GM21360 (cell line): ENCODE results near the gene TMEM126A.
"Not testable (repeated sequence)": the region's sequence is repeated elsewhere in the genome, so short reads cannot be mapped to it uniquely, and the experiment has no call there.

ENCODE experiments used
- ATAC-seq: cut with Tn5 transposase; IDR thresholded peaks from one replicate; pipeline ENCODE4 v1.9.1; 2021; ENCODE audit warnings: mild to moderate bottlenecking, moderate library complexity; ENCODE audit not compliant: unreplicated experiment

The TMEM126A gene

DNA sequence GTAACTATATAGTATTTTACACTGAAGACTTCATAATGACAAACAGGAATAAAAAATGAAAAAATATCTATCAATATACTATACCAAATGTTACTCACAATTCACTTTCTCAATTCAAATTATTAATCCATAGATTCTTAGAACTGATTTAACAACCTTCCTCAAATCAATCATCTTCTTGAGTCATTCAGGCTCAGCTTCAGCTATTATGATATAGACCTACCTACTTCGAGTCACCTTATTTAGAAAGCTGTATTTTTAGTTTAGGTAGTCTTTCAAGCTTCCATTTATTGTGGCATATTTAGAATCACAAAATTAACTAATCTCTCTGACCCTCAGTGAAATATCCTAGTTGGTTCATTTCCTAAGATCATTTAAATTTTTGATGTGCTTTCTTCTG lies 9.0 kb downstream of the TMEM126A start:
- ATAC-seq = no peak

DNA sequence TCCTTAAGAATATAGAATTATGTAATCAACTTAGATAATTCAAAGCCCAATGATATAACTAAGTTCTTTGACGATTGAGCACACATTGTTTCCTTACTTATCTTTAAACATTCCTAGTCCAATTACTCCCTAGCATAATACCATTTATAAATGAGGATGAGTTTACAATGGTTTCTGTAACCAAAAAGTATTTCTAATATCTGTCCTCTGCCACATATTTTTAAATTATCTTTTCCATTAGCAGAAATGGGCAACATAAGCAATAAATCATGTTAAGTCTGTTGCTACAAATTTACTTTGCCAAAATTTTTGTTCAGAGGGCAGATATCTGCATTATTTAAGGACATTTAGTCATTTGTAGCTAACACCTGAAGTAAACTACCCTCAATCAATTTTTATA lies 10.4 kb downstream of the TMEM126A start:
- ATAC-seq = no peak

DNA sequence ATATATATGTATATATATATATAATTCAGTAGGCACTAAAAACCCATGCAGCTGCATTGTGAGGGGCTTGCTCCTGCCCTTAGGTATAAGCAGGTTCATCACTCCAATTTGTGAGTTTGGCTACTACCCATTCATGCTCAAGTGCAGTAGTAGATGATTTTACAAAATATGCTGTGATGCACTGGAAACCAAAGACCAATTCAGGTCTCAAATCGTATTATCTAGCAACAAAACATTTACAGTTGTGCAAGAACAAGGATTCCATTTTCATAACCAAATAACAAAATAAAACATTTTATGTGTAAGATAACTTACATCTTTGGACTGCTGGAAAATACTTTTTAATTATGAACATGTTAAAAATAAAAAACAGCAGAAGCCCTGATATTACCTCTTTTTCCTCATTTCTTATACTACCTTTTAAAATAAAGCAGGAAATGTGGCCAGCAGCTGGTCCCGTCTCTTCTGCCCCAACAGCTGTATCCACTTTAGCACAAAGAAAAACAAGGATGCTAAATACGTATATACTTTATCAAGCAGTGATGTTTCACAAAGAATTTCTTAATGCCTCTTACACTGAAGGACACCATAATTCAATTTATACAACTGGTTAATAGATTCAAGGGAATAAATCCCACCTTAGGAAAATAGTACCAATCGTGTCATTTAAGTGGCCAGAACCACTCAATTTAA lies 14.4 kb downstream of the TMEM126A start:
- ATAC-seq = no peak

DNA sequence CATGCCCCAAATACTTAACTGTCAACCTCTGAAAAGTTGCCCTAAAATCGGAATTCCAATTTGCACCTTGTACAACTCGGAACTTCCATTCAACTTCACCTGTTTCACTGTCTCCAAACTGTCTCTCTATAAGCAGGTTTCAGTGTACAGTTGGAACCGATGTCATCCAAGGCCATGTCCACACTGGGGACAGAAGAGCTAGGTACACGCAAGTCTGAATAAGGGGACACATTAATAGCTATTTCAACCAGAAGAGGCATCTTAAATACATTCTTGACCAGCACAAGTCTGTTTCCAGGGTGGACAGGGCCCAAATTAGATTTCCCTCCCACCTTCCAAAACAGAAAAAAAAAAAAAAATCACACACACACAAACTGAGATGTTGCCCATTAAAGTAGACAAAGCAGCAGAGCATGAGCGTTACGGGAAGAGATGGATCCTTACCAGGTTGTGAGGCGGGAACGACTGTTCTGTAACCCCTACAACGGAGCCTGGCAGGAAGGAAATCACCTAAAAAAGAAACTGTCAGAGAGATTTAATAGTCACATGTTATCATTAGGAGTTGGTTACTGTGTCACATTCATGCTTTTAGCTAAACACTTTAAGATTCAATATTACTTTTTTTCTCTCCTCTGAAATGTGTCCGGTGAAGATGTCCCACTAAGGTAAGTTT lies 15.4 kb downstream of the TMEM126A start:
- no peak for ATAC-seq

DNA sequence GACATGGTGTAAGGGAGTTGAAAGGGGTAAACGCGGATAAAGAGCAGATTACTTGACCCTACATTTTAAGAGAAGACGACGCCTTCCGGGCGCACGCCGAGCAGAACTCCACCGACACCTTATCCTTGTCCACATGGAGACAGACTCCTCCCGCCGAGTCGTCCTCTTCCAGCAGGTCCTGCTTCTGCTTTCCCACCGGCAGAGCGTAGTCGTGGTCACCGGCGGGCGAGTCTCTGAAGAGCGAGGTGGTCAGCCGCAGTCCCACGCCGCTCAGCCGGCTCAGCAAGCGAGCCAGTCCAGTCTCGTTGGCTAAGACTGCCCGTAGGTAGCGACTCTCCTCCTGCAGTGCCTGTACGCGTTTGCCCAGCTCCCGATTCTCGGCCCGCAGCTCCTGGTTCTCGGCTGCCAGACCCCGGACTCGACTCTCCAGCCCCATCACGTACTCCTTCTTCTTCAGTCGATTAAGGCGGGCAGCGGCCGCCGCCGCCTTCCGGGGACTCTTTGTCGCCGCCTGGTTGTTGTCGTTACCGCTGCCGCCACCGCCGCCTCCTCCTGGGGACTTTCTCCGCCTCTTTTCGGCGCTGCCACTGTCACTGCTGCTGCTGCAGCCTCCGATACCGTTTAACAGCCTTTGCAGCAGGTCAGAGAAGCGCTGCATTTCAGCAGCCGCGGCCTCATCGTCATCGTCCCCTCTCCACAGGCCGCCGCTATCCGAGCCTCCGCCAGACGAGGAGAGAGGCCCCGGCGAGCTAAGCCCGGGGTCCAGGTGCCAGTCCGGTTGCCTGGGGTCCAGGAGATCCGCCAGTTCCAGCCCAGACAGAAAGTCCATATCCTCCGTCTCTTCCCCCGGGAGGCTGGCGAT lies 16.2 kb downstream of the TMEM126A start:
- ATAC-seq = peak; percentile 69

DNA sequence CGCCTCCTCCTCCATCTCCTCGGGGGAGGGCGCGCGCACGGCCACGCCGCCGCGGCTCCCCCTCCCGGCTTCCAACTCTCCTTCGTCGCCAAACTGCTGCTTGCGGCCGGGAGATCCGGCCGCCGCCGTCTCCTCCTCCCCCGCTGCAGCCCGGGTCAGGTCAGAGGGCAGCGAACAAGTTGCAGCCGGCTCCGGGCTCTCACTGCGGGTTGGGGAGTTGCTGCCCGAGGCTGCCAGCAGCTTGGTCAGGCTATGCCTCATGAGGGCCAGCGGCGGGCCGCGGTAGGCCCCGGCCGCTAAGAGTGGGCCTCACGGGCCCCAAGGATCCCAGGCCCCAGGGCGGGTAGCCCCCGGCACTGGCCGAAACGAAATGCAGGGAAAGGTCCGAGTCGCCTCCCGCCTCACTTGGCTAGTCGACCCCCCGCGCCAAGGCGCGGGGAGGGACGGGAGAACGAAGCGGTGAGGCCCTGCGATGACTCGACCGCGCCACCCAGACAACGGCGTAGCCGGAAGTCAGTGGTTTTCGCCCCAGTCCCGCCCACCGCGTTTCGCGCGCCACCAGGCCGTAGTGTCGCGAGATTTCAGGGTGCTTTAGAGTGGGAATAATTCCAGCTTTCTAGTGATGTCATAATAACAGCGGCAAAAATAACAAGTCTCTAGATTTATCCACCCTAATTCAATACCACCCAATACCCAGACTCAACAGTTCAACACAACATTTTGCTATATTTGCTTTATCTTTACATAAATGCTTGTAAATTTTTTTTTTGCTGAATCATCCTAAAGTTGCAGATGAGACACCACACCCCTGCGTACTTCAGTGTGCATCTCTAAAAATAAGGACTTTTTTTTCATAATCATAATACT lies 17.1 kb downstream of the TMEM126A start, which contains the start of gene CREBZF:
TSS of gene CREBZF (minus strand) at position 515 of the 867 bp plus-strand sequence. CDS start at position 261, 254 bp downstream.
- peak; percentile 92 for ATAC-seq

DNA sequence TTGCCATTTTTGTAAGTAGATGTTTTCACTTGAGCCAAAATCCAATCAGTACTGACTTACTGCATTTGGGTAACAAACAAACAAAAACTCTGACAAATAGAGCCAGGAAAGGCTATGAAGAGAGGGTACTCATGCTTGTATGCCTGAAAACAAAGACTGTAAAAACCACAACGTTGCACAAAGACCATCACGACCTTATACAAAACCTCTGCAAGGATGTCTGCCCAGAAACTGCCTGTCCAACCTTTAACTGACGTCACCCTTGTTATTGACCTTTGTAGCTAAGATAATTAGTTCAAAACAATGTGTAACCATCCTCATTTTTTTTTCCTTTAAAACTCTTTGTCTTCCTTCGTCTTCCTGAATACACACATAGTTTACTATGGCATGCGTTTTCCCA lies 18.0 kb downstream of the TMEM126A start:
- no peak for ATAC-seq

DNA sequence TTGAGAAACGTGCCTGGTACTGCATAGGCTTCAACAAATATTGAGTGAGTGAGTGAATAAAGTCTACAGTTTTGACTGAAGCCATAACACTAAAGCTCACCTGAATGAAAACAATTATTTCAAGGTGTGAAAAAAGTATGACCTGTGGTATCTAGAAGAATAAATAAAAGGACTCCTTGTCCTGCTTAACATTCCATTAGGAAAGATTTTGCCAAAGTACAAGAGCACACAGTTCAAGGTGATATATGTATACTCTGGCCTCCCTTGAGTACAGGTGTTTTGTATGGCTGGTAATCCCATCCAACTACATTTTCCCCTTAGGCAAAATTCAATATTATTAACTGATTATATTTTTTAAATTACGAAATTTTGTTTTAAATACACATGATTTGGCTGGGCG lies 18.9 kb downstream of the TMEM126A start:
- ATAC-seq = no peak

DNA sequence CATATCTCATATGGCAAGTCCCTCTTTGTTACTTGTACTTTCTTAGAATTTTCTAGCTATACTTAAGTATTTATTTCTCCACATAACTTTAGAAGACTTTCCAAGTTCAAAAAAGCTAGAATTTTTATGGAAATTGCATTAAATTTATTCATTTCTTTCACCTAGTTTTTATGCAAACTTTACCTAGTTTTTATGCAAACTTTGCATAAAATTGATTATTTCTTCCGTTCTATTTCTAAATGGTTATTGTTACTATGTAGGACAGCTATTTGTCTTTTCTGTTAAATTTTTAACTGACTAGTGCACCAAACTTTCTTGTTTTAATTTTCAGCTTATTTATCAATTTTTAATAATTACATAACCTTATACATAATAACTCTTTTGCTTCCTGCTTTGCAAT lies 20.4 kb downstream of the TMEM126A start:
- ATAC-seq = no peak

DNA sequence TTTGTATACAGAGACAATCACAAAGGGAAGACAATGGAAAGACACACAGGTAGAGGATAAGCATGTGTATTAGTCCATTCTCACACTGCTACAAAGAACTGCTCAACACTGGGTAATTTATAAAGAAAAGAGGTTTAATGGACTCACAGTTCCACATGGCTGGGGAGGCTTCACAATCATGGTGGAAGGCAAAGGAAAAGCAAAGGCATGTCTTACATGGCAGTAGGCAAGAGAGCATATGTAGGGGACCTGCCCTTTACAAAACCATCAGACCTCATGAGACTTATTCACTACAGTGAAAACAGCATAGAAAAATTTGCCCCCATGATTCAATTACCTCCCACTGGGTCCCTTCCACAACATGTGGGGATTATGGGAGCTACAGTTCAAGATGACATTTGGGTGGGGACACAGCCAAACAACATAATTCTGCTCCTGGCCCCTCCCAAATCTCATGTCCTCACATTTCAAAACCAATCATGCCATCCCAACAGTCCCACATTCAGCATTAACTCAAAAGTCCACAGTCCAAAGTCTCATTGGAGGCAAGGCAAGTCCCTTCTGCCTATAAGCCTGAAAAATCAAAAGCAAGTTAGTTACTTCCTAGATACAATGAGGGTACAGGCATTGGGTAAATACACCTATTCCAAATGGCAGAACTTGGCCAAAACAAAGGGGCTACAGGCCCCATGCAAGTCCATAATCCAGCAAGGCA lies 23.3 kb downstream of the TMEM126A start:
- ATAC-seq = not testable (repeated sequence)

DNA sequence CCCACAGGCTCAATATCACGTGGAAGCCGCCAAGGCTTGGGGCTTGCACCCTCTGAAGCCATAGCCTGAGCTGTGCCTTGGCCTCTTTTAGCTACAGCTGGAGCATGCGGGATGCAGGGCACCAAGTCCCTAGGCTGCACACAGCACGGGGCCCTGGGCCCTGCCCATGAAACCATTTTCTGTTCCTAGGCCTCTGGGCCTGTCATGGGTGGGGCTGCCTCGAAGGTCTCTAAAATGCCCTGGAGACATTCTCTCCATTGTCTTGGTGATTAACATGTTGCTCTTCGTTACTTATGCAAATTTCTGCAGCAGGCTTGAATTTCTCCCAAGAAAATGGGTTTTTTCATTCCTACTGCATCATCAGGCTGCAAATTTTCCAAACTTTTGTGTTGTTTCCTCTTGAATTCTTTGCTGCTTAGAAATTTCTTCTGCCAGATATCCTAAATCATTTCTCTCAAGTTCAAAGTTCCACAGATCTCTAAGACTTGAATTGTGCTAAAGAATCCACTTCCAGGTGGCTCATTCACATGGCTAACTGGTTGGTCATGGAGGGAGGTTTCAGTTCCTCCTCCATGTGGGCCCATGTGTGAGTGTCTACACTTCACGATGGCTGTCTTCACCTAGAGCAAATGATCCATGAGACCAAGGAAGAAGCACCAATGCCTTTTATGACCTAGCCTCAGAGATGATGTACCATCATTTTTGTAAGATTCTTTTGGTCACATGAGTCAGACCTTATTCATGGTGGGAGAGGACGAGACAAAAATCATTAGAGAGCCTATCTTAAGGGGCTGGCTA lies 24.5 kb downstream of the TMEM126A start:
- ATAC-seq = no peak

DNA sequence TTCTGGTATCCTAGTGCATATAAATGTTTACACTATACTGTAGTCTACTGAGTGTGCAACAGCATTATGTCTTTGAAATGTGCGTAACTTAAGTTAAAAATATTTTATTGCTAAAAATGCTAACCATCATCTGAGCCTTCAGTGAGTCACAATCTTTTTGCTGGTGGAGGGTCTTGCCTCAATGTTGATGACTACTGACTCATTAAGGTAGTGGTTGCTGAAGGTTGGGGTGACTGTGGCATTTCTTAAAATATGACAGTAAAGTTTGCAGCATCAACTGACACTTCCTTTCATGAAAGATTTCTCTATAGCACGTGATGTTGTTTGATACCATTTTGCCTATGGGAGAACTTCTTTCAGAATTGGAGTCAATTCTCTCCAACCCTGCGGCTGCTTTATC lies 25.6 kb downstream of the TMEM126A start:
- ATAC-seq = no peak

DNA sequence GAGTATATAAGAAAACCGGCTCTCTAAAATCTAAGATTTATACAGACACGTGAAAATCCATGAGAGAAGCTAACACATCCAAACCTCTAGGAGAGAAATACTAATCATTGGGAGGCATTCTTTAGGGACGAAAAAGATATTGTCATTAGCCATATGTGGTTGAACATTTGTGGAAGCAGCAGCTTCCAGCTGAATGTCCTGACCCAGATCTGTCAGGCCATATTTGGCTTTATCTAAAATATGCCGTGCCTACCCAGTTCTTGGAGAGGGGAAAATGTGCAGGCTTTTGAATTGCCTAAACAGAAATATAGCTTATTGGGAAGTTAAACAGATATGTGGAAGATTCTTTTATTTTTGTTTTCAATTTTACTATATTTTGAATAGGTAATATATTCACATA lies 31.8 kb downstream of the TMEM126A start:
- no peak for ATAC-seq

DNA sequence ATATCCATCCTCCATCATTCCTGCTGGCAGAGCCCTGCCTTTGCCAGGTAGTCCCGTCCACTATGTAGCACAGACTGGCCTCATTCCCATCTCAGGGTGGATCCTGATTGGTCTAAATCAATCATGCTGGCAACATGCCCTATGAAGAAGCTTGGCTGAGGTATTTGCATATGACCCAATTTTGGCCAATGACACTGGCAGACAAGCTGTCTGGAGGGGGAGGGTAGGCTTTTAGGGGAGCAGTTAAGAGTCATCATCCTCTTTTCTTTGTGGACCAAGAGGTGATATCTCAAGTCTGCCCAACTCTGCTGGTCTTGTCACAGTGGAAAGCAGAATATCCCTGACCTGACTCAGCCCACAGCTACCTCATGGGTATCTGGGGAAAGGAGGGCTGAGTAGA lies 33.1 kb downstream of the TMEM126A start:
- no peak for ATAC-seq

DNA sequence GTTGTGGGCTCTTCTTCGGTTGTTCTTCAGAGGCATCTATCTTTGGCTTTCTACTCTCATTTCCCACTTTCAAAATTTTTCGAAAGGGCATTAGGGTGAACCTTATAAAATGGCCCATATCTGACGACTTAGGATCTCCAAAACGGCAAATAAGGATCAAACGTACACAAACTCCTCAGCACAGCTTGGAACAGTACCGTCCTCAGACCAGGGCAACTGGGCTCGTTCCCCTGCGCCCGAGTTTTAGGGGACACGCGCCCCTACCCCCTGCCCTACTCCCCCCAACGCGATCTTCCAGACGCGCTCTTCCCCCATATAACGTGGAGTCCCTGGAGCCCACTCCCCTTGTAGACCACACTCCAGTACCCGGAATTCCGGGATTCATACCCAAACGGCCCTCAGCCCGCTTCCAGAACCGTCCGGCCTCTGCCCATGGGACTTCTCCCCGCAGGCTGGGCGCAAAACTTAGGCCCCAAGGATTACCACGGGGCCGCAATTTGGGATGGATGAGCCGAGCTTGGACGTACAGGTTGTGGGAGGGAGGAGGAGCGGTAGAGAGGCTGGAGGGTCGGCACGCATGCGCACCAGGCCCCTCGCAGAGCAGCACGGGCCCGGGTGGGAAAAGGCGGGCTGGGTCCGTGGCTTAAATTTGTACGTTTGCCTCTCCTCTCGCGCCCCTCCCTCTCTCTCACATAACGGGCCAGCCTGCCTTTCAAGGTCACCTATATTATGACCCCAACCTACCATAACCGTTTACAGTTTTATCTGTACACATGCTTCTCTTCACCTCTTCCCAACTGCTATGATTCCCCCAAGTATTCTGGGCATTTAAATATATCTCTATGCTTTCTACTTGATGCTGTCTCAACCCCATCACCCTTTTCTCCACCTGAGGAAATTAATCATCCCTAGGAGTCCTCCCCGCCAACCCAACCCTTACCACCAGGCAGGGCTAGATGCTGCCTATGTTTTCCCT lies 34.9 kb downstream of the TMEM126A start:
- peak; percentile 79 for ATAC-seq

DNA sequence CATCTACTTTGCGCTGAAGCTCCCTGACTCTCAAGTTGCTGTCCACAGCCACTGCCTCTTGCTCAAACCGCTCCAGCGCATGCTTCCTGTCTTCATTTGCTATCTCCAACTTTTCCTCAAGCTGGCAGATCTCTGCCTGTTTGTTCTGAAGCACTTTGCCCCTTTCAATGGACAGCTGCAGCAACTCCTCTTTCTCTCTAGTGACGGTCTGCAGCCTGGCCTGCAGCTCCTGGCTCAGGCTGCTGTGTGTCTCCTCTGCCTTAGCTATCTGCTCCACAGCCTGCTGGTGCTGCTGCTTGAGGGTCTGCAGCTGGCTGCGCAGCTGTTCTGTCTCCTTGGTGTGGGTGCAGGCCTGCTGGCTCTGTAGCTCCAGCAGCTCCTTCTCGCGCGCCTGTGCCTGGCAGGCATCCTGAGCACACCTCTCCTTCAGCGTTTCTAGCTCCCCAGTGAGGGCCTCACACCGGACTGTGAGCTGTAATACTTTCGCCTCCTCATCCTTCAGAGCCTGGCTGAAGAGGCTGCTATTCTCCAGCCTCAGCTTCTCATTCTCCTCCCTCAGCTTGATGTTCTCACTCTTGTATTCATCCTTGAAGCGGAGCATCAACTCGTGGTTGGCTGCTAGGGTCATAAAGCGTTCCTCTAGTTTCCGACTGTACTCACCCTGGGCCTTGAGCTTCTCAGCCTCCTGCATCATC lies 37.5 kb downstream of the TMEM126A start:
- no peak for ATAC-seq

DNA sequence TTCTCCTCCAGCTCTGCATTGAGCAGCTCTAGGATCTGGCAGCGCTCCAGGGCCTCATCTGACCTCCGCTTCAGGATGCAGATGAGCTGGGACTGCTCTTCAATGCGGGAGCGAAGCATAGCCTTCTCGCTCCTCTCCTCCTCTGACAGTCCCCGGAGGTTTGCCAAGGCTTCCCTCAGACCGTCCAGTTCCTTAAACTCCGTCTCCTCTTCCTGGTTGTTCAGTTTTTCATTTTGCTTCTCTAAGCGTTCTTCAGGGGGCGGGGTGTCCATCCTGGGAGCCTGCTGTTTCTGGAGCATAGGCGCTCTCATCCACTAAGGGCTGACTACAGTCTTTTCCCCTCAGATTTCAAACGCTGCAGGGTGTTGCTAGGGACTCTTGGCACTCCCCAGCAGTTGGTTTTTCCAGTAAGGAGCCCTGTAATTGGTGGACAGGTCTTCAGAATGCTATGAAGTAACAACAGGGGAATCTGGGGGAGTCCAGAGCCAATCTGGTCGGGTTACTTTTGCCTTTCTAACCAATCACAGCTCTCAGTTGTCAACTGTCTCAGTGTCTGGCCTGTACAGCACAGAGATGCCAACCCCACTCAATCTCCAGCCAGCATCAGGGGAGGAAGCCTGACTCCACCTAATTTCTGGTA lies 38.2 kb downstream of the TMEM126A start, which contains the start of gene CCDC89:
TSS of gene CCDC89 (minus strand) at position 376 of the 640 bp plus-strand sequence. CDS start at position 311, 65 bp downstream.
- no peak for ATAC-seq
